Adipose tissue (tissue), 3 donors: ENCODE results near the gene SLC39A3. TPM values are rescaled to one million over a fixed set of nuclear protein-coding genes. Genes with fewer than 3 reads are reported as not detected.

Source experiments
- H3K27ac ChIP-seq: one replicate; pipeline ENCODE4 v1.5.1; 2013; ENCODE audit warnings: low read depth, low read length
- WGBS, 3 donors: extraction: QIAGEN DNeasy Blood & Tissue Kit; methylation state at CpG; one replicate each; pipeline ENCODE4 v1.1.7; 2013; 5-methylcytosine and 5-hydroxymethylcytosine counted together
- polyA plus RNA-seq, 3 donors: library from polyadenylated mRNA; stranded (reverse); fragments of 200-250 nt; gene quantifications; one replicate each; pipeline ENCODE4 v1.2.3, GENCODE V29; 2013
- donor health status: healthy with polysubstance abuse.
- donor health status: Bipolar disorder and iron deficiency.
- donor health status: healthy.

Gene SLC39A3
- polyA plus RNA-seq, 3 donors: 16.0 to 35.2 (median 24.1) TPM

DNA sequence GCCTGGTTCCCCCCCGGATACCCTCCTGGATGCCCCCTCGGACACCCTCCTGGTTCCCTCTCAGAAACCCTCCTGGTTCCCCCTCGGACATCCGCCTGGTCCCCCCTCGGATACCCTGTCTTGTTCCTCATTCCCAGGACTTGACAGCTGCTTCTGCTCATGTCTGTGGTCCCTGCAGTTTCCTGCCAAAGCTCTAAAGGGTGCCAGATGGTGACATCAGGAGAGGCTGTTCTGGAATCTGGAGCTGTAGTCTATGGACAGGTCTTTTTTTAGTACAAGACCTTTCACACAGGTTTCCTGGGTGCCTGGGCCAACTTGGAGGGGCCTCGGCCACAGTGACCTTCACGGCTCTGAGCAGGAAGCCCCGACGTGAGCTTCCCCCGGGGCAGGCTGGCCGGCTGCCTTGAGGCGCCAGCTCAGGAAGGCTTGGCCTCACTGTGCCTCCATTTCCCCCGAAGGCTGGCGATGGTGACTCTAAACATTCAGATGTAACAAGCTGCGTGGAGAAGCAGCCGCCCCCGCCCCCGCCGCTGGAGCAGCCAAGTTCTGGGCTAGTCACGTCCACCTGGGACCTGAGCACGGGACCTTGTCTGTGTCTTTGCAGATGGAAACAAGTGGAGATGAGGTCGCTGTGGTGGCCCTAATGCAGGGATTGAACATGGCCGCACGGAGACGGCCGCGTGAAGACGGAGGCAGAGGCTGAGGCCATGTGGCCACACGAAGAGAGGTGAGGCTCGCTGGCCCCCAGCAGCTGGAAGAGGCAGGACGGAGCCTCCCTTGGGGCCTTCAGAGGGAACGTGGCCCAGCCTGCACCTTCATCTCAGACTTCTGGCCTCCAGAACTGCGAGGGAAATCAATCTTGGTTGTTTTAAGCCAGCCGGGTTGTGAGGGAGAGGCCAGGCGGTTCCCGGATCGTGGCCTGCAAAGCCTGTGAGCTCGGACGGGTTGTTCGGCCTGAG is 30.5 kb upstream of the SLC39A3 start:
- H3K27ac ChIP-seq: no peak overlapping the region

DNA sequence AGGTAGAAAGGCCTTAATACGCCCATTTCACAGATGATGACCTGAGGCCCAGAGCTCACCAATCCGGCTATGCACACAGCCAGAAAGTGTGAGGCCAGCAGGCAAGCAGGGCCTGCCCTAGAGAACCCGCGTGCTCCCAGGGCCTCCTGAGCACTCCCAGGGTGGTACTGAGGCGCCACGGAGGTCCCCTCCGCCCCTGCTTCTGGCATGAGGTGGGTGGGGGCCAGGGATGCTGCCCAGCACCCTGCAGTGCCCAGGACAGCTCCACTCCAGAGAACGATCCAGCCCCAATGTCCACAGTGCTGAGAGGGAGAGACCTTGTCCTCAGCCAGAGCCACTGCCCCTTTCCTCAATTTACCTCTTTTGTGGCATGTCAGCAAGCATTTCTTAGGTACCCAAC is 29.4 kb upstream of the SLC39A3 start:
- 94 to 97% (median 96%) methylated on average over 8 of the region's 8 CpGs for WGBS, 3 donors
- no peak overlapping the region for H3K27ac ChIP-seq

More for the DNA sequence above, 30.5 kb upstream of the SLC39A3 start:
- WGBS, 3 donors: 54 to 66% (median 55%) methylated on average over 39 to 40 of the region's 40 CpGs

DNA sequence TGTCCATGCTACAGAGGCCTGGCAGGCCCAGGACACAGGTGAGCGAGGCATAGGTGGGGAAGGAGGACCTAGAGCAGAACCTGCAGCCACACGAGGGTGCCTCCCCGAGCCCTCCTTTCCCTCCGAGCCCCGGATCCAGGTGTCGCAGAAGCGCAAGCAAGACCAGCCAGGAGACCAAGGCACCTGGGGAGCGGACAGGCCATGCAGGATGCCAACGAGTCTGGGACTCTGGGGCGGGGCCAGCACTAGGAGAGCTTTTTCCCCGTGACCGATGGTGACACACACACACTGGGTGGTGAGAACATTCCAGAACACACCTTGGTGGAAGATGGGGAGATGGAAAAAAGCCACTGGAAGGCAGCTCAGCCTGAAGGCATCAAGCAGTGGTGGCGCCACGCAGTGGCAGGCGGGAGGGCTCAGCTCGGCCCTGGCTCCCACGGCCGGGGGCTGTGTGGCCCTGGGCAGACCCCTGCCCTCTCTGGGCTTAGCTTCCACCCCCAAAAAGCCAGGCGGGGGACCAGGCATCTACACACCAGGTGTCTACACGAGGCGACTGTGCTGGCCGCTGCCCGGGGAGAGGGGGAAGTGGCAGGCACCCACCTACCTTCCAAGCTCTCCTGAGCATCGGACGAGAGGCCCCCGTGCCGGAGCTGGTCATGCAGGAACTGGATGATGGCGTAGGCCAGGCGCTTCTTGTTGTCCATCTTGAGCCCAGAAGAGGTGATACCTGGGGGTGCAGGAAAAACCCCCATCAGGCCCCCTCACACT is 28.7 kb upstream of the SLC39A3 start:
- WGBS, 3 donors: 90 to 95% (median 94%) methylated on average over 28 to 29 of the region's 29 CpGs
- no peak overlapping the region for H3K27ac ChIP-seq

DNA sequence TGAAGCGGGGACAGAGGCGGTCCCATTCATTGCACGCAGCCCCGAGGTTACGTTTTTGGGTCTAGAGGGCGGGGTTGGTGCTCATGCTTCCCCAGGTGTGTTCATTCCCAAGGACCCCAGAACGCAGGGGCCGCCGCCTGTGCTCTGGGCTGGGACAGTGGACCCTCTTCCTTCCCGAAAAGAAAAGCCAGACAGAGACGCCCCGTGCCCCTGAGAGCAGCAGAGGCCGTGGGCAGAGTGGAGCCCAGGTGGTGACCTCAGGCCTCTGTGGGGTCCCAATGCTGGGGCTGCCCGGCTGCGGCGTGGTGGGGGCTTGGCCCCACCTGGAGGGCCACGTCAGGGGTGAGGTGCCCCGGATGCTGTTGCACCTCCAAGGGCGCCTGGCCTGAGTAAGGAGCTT is 27.9 kb upstream of the SLC39A3 start:
- 91 to 95% (median 95%) methylated on average over 18 to 19 of the region's 19 CpGs for WGBS, 3 donors

DNA sequence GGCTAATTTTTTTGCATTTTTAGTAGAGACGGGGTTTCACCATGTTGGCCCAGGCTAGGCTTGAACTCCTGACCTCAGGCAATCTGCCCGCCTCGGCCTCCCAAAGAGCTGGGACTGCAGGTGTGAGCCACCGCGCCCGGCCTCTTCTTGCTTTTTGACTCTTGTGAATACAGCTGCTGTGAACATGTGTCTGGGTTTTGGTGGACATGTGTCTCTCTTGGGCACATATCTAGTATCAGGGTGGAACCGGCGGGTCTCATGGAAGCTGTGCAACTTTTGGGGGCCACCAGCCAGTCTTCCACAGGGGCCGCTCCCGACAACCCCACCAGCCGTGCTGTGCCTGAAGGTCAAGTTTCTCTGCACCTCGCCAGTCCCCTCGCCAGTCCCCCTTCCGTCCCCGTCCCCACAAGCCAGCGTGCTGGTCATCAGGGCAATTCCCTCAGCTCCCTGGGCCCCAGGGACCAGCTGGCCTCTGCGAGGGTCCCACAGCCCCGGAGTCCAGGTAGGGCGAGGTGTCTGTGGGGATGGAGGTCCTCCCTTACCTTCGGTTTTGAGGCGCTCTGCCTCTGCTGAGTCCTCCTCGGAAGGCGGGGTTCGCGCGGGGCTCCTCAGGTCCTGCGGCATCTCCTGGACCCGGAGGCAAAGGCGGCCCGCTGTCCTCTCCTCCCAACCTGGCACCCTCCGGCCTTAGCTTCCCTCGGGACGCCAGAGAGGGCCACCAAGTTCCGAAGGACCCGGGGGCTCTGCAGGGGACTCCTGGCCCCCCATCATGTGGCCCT is 27.0 kb upstream of the SLC39A3 start:
- no peak overlapping the region for H3K27ac ChIP-seq
- WGBS, 3 donors: 95 to 96% (median 96%) methylated on average over 35 of the region's 35 CpGs

More for the DNA sequence above, 27.9 kb upstream of the SLC39A3 start:
- H3K27ac ChIP-seq: no peak overlapping the region

DNA sequence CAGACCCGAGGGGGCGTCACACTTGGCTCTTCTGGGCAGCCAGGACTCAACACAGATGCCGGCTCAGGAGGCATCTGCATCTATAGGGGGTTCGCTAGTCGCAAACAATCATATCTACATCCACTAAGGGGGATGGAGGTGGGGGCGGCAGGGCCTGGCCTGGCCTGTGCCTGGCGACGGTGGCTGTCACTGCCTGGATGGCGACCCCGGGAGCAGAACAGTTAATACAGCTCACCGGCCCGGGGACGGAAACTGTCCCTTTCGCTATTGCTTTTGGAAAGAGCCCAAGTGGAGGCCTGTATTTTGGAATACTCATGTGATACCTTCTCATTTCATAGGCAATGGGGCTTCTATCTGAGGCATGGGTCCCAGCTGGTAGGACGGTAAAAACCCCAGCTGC is 25.6 kb upstream of the SLC39A3 start:
- H3K27ac ChIP-seq: no peak overlapping the region
- 88 to 90% (median 89%) methylated on average over 15 of the region's 15 CpGs for WGBS, 3 donors

DNA sequence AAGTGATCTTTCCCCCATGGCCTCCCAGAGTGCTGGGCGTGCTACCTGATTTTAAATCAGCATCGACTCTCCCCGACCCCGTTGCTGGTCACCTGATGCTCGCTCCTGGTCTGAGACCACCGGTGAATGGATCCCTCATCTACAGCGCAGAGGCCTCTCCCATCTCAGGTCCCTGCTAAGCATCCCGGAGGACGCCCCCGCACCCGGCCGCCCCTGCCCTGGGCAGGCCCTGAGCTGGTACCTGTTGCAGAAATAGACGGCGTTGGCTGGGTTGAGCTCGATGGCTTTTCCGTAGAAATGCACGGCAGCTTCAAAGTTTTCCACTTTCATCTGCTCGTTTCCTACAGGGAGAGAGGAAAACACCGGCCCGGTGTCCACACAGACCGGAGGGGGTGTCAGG is 25.1 kb upstream of the SLC39A3 start:
- WGBS, 3 donors: 94 to 97% (median 96%) methylated on average over 21 of the region's 21 CpGs
- H3K27ac ChIP-seq: no peak overlapping the region

DNA sequence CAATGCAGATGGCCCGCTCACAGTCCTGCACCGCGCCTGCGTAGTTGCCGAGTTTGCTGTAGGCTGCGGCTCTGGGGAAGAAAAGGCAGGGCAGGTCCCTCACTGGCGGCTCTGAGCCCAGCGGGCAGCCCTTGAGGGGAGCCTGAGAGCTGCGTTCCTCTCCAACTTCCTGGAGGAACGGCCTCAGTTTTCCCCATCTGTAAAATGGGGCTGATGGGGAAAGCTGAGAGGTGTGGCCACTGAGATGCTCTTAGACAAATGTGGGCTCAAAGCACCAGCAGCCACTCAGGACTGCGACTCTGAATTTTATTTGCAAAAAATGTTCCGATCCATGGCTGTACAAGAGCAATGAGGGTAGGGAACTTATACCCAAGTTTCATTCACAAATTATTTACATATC is 23.9 kb upstream of the SLC39A3 start:
- 96 to 98% (median 96%) methylated on average over 12 of the region's 12 CpGs for WGBS, 3 donors
- no peak overlapping the region for H3K27ac ChIP-seq

DNA sequence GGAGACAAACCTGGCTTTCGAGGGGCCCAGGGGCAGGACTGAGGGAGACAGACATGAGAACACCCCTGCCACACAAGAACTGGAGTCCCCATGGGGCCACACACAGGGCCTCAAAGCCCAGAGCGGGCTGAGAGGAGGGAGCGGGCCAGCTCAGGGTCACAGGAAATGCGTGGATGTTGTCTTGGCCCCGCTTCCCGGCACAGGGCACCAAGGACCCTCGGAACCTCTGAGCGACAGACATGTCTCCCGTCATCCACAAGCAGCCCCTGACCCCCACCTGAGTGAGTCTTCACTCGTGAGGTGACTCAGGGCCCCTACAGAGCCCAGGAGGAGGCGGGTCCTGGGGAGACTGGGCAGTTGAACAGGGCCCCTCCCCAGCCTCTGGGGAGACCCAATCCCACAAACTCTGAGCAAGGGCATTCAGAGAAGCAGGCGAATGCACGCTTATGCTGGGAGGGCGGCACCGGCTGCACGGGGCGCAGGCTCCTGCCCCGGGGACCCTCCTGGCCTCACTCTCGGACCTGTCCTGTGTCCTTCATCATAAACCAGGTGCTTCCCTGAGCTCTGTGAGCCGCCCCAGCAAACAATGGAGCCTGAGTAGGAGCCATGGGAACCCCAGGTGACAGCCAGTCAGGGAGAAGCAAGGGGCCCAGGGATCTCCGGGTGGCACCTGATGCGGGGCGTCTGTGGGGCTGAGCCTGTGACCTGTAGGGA is 23.1 kb upstream of the SLC39A3 start:
- WGBS, 3 donors: 95 to 96% (median 95%) methylated on average over 22 to 23 of the region's 23 CpGs
- no peak overlapping the region for H3K27ac ChIP-seq

DNA sequence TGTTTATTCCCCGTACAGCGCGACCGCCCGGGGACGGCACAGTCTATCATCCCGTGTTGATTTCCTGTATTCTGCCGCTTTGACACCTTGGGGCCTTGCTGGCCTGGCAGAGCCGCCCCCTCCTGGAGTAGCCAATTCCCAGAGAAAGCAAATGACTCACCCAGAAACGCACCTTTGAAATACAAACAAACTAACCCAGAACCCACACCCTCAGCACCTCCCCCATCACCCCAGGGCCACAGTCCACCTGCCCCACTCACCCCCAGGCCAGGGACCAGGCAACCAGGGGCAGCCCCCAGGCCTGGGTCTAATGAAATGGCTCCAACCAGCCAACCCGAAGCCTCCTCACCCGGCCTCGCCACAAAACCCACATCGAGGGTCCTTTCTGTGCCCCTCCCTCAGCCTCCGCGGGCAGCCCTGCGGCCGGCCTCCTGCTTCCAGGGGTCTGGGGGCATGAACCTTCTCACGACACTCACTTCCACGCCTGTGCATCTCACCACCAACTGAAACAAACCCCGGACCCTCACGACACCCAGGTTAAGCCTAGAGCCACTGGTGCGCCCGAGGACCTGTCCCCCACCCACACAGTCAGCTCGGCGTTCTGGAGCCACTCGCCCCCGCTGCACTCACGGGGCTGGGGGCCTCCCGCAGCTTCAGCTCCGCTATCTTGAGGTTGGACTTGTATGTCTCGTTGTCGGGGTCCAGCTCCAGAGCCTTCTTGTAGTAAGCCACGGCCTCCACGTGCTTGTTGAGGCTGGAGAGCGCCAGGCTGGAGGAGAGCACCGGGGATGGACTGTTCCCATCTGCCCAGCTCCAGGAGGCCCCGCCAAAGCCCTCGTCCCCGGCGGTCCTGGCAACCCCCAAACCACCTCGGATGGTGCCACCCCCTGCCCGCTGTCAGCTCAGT is 22.3 kb upstream of the SLC39A3 start:
- H3K27ac ChIP-seq: no peak overlapping the region

DNA sequence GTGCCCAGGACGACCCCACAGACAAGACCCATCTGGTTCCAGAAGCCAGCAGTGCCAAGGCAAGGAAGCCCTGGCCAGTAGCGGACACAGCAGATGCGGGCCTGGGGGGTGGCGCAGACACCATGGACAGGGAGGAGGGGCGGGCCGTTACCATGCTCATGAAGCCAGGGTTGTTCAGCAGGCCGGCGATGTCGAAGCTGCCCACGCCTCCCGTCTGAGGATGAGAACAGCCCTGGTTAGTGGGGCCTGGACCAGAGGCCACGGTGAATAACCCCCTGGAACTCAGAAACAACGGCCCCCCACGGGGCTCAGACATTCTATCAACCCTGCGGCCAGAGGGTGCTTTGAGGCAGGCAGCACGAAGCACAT is 21.5 kb upstream of the SLC39A3 start:
- WGBS, 3 donors: 90 to 91% (median 91%) methylated on average over 16 of the region's 16 CpGs
- no peak overlapping the region for H3K27ac ChIP-seq

More for the DNA sequence above, 22.3 kb upstream of the SLC39A3 start:
- WGBS, 3 donors: 93 to 96% (median 93%) methylated on average over 42 to 43 of the region's 43 CpGs

DNA sequence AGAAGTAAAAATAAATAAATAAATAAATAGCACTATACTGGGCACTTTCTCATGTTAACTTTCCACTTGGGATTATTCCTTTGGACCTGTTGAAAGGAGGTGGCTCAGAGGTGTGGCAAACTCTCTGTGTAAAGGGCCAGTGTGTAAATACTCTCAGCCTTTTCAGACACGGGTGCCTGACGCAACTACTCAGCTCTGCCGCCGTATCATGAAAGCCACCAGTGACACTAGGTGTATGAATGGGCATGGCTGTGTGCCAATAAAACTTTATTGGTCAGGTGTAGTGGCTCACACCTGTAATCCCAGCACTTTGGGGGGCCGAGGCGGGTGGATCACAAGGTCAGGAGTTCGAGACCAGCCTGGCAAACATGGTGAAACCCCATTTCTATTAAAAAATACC is 20.1 kb upstream of the SLC39A3 start:
- H3K27ac ChIP-seq: no peak overlapping the region
- 89 to 95% (median 92%) methylated on average over 7 of the region's 7 CpGs for WGBS, 3 donors

DNA sequence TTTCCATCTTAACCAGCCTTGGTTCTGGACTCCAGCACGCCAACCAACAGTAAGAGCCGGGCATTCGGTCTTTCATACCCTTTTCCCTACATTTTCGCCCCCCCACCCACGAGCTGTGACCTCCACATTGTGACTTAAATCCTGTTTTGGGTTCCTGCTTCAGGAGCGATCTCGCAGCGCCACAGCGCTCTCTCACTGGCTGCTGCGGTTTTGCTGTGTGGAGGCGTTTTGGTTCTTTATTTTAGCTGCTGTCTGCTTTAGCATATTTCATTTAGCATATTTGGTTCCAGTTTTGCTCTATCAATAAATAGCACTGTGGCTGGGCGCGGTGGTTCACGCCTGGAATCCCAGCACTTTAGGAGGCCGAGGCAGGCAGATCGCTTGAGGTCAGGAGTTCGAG is 19.5 kb upstream of the SLC39A3 start:
- whole genome bisulfite sequencing, 3 donors: 91 to 94% (median 92%) methylated on average over 17 of the region's 17 CpGs
- no peak overlapping the region for H3K27ac ChIP-seq

DNA sequence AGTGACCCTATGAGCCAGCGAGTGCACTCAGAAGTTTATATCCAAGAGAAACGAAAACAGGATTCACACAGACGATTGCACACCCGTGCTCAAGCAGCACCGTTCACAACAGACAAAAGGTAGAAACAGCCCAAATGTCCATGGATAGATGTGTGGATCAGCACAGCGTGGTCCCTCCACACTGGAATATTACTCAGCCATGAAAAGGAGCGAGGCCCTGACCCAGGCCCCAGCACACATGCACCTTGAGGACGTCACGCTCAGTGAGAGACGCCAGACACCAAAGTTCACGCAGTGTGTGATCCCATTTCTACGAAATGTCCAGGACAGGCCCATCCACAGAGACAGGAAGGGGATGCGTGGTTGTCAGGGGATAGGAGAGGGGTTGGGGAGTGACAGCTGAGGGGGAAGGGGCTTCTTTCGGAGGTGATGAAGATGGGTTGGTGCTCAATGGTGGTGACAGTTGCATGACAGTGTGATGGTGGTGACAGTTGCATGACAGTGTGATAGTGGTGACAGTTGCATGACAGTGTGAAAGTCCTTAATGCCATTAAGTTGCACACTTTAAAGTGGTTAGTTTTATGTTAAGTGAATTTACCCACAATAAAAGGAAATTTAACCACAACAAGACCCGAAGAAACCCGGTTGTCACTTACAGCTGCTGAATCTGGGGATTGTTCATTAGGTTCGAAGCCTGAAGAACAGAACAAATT is 18.9 kb upstream of the SLC39A3 start:
- H3K27ac ChIP-seq: no peak overlapping the region
- WGBS, 3 donors: 93 to 95% (median 94%) methylated on average over 17 of the region's 17 CpGs

DNA sequence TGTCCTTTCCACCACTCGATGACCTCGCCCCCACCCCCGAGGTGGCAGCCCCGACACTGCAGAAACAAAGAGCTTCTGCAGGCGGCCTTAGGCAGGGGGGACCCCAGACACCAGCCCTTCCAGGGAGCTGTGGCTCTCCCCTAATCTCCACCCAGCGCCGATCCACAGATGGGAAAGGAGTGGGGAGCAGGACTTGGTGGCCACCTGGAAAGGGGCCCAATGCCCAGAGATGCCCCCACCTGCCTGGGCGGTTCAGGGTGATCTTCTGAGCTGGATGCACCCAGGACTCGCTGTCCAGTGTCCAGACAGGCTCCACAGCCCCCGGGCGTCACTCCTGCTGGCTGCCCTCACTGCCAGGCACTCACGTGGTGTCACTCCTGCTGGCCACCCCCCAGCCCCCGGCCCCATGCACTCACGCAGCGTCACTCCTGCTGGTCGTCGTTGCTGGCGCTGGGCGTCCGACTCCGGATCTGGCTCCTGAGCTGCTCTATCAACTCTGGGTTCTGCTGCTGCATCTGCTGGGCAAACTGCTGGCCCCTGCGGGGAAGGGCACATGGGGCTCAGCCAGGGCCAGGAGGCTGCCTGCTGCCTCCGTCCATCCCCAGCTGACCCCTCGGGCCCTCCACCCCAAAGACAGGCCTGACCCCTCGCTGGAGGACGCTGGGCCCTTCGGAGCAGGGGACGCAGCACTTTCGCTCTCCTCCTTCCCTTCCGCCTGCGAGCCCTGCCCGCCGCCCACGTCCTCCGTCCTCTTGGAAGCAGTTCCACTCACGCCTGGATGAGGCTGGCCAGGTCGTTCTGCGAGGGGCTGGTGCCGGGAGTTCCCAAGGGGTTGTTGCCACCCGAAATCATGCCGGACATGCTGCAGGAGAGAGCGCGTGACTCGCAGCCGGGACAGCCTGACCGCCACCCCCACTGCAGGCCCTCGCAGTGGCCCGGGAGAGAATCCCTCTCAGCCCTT is 17.4 kb upstream of the SLC39A3 start:
- WGBS, 3 donors: 93 to 95% (median 93%) methylated on average over 42 to 48 of the region's 48 CpGs
- no peak overlapping the region for H3K27ac ChIP-seq
